Myocyte (in vitro differentiated cells): ENCODE data around the gene HLA-DPB1. TPM values are rescaled to one million over a fixed set of nuclear protein-coding genes. Genes with fewer than 3 reads are reported as not detected.
"Not testable (repeated sequence)": the region's sequence is repeated elsewhere in the genome, so short reads cannot be mapped to it uniquely, and the experiment has no call there.

Experiments
- DNase-seq: peaks from one replicate; pipeline ENCODE4 v3.0.0-alpha.2; 2012; ENCODE audit warnings: low read depth
- polyA plus RNA-seq: library from polyadenylated mRNA; unstranded; fragments of >200 nt; gene quantifications from one replicate; pipeline ENCODE4 v1.2.1, GENCODE V29; 2012; ENCODE audit warnings: missing spikeins
- total RNA-seq: library from RNA; depleted of rRNA; stranded (reverse); fragments of >200 nt; gene quantifications from 2 replicates; pipeline ENCODE4 v1.2.3, GENCODE V29; 2014

HLA-DPB1 gene
- 0.19 TPM in 1 of 2 replicates, not detected in the other for total RNA-seq
- 0.77 TPM for polyA plus RNA-seq

DNA sequence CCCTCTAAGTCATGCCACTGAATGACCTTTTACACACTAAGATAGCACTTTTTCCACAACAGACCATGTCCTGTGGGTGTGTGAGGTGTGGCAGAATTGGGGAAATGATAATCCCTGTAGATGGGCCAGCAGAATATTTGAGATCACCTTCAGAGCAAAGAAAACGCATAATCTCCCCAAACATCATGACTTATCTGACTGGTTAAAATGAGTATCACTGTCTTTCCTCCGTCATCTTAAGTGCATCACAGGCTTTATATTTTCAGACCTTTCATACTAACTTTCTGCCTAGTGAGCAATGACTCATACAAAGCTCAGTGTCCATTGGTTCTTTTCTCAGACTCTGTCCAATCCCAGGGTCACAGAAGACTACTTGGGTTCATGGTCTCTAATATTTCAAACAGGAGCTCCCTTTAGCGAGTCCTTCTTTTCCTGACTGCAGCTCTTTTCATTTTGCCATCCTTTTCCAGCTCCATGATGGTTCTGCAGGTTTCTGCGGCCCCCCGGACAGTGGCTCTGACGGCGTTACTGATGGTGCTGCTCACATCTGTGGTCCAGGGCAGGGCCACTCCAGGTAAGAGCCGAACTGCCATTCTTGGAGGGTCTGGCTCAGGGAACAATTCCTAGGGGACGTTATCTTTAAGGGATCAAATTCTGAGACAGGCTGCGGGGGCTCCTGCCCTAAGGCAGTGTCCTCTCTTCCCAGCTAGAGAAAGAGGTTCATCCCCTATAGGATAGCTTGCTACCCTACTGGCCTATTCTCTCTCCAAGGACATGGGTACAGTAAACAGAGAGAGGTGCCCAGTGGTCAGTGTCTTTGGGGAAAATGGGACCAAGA is at the start of gene HLA-DPB1:
Gene HLA-DPB1, plus strand, starts transcription at position 423 of the 838 bp plus-strand sequence. Its CDS starts 52 bp downstream, at position 475.
- DNase-seq: peak; percentile 69

DNA sequence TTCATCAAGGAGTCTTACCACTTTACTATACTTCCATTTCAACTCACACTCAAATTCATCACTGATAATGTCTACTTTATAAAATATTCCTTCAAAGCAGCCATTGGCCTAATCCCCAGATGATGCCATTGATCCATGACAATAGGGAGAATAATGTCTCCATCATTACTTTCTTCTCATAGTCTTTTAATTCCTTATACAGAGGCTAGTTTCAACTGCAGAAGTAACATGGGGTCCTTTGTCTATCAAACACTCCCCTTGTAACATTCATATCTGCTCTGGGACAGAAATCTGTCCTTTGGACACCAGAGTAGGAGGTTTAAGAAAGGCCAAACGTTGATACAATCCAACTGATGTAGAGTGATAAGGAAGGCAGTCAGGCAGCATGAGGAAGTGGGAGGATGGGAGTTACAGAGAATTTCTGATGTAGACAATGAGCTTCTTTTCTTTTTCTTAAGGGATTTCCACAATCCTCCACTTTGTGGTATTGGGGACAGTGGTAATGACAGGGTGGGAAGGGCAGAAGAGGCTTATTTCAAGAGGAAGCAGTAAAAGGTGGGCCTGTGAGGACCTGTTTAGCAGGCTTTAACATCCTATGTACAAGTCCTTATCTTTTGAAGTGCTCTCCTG is 47.5 kb upstream of the HLA-DPB1 start:
- no peak for DNase-seq

- peak; percentile 16 for DNase-seq
Observed at GRCh38 chr6:33029328-33030184, 46.2 kb upstream of the HLA-DPB1 start.

DNA sequence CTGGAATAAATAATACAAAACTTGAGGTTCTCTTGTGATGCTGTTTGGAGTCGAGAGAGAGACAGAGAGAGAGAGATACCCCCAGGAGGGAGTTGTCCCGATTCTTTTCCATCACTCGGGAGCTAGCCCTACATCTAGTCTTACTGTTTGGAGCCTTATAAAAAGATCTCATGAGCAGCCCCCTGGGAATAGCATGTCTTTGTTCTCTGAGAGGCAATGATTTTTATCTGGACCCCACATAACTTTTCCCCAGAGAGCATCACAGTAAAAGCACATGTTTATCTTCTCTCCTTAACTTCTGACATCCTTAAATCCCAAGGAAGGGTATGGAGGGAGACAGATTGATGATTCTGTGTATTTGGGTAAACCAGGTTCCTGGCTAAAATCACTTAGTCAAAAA is 45.5 kb upstream of the HLA-DPB1 start:
- no peak for DNase-seq

DNA sequence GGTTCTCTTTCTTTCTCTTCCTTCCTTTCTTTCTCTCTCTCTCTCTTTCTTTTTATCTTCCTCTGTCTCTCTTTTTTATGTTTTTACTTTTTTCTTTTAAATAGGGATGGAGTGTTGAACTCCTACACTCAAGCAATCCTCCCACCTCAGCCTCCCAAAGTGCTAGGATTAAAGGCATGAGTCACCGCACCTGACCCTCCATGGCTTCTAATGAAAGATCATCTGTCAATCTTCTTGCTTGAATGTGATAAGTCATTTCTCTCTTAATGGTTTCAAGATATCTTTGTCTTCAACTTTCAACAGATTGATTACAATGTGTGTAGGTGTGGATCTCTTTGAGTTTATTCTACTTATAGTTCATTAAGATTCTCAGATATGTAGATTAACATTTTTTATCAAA is 41.2 kb upstream of the HLA-DPB1 start:
- no peak for DNase-seq

GRCh38 chr6:33036535-33036934 is 39.3 kb upstream of the HLA-DPB1 start:
- no peak for DNase-seq

GRCh38 chr6:33040157-33040556 is 35.6 kb upstream of the HLA-DPB1 start:
- no peak for DNase-seq

- no peak for DNase-seq
Observed at GRCh38 chr6:33049323-33050013, 26.3 kb upstream of the HLA-DPB1 start.

- DNase-seq: peak; percentile 74
Observed at GRCh38 chr6:33050014-33050810, 25.6 kb upstream of the HLA-DPB1 start.

DNA sequence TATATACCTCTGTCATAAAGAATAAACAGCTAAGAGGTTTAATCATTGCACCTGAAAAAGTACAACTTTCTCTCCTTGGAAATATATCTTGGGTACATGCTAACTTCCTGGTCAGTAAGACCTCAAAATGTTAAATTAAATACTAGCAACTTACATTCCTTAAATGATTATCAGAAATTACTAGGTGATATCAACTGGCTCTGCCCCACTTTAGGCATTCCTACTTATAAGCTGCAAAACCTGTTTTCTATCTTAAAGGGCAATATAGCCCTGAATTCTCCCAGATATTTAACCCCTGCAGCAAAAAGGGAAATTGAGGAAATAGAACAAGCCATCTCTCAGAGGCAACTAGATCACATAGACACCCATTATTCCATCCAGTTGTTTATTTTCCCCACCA is 23.2 kb upstream of the HLA-DPB1 start:
- no peak for DNase-seq

GRCh38 chr6:33053230-33053629 is 22.6 kb upstream of the HLA-DPB1 start:
- DNase-seq: no peak

DNA sequence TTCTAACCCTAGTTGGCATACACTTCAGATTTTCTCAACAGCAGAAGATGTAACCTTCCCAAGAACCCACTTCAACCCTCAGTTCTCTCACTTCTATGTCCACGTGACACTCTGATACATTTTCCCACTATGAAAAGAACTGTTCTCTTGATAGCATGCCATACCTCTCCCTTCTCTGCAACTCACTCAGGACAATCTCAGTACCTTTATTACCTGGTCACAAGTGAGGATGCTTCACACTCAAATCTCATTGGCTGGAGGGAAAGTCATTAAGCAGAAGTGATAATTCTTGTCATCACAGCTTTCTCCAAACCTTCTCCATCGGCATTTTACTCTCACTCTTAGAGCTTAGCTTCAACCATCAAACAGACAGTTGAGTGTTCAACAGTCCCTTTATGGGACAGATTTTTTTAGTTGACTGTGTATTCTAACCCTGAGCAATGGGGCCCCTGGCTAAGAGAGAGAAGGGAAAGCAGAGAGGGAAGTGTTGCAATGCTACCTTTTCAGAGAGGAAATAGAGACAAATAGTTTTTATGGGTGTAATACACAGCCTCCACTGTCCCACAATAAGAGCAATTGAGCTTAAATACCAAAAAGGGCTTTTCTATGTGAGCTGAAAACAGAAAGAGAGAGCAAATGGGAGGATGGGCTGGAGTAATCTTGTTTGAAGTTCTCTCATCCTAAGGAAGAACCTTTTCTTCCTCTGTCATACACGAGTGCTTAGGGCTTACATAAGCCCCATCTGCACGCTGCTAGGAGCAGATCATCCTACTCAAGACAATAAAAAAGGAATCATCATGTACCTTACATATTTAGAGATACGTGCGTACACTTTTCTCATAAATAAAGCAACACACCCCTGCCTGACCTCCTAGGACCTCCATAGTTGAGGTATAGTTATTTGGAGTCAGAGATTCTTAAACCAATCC is 18.3 kb upstream of the HLA-DPB1 start:
- DNase-seq: no peak

DNA sequence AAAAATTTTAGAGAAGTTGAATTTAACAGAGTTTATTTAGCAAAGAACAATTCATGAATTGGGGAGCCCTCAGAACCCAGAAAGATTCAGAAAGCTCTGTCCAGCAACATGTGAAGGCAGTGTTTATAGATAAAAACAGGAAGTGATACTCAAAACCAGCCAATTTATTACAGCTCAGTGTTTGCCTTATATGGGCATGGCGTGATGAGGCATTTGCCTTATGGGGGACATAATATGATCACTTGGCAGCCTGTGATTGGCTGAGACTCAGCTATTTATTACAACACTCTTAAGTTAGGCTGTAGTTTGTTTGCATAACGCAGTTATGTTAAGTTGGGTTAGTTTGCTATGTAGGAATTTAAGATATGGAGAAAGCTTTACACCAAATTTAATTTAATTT is 13.8 kb upstream of the HLA-DPB1 start:
- no peak for DNase-seq

DNA sequence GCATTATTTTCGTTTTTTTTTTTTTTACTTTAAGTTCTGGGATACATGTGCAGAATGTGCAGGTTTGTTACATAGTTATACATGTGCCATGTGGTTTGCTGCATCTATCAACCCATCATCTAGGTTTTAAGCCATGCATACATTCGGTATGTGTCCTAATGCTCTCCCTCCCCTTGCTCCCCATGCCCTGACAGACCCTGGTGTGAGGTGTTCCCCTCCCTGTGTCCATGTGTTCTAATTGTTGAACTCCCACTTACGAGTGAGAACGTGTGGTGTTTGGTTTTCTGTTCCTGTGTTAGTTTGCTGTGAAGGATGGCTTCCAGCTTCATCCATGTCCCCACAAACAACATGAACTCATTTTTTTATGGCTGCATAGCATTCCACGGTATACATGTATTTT is 12.4 kb upstream of the HLA-DPB1 start:
- not testable (repeated sequence) for DNase-seq

DNA sequence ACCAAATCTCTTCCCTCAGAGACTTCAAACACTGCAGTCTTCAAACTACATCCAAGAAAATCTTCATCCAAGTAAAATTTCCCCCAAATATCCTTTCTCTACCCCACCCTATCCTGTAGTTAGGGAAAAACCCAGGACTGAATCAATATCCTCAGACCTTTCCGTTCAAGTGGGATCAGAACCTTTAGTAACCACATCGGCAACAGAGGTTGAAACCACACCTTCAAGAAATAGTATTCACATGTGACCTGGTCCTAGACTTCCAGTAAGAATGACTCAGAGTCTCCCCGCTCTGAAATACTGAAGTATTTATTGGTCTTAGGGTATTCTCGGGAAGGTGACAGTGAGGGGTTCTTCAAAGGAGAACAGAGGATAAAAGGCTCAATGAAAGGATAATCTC is 11.1 kb upstream of the HLA-DPB1 start:
- no peak for DNase-seq

GRCh38 chr6:33065312-33065711 is 10.5 kb upstream of the HLA-DPB1 start:
- no peak for DNase-seq

GRCh38 chr6:33066917-33067521 is 8.8 kb upstream of the HLA-DPB1 start:
- DNase-seq: no peak

- DNase-seq: no peak
Observed at GRCh38 chr6:33069021-33069738, 6.6 kb upstream of the HLA-DPB1 start.
